ENCODE results near the gene TEDDM1. TPM values are rescaled to one million over a fixed set of nuclear protein-coding genes. Genes with fewer than 3 reads are reported as not detected.
A peak's percentile ranks its signal among the peaks of the same experiment; 100 is the strongest.

The TEDDM1 gene
- total and polyA plus RNA-seq, 2 experiments from 2014 or later, result not detected

DNA sequence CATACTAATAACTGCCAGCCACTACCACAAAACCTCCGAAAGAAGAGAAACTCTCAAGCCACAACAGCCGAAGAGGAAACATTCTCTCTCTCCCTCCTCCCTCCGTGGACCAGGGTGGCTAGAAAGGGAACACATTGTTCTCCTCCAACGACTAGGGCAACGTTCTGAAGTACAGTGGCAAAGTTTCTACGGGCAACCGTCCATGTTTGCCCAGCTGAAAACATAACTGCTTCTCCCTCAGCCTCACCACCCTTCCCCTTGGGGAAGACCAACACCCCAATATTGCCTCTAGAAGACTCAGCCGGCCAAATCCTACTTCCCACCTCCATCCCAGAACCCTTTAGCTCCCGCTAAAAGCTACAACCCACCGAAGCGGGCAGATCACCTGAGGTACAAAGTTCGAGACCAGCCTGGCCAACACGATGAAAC lies 10.8 kb downstream of the TEDDM1 start (continued):
- TF ChIP-seq REST (IDR thresholded peaks at IDR 0.05; ENCODE audit: unreplicated experiment), result no peak
- TF ChIP-seq STAT1 (IDR thresholded peaks at IDR 0.05; ENCODE audit: unreplicated experiment), result no peak
- no peak for TF ChIP-seq EZH2phosphoT487 (IDR thresholded peaks at IDR 0.05; ENCODE audit: unreplicated experiment)
- no peak for TF ChIP-seq POLR2AphosphoS5 (IDR thresholded peaks at IDR 0.05; ENCODE audit: low read depth)
- no peak for TF ChIP-seq ZNF331 (CRISPR knock-in tag; IDR thresholded peaks at IDR 0.05; ENCODE audit: low read depth)
- TF ChIP-seq EZH2 (IDR thresholded peaks at IDR 0.05; ENCODE audit: low read depth, unreplicated experiment), result no peak

- peaks cover 75% of the 10 kb centered on the region for H3K36me3 Mint-ChIP-seq (ENCODE audit: low read depth)
- Histone ChIP-seq H3K4me2 (peak overlapping the region; percentile 99), H3K27me3 (ENCODE audit: insufficient read depth) (no peaks in the 10 kb centered on the region), H2AFZ (no peak overlapping the region), H3K36me3 (ENCODE audit: insufficient read depth) (peaks cover 58% of the 10 kb centered on the region), H3K4me1 (ENCODE audit: insufficient read depth) (peaks cover 25% of the 10 kb centered on the region), H3F3A (replicated peaks; ENCODE audit: low read depth) (peaks cover 35% of the 10 kb centered on the region), H4K20me1 (replicated peaks; ENCODE audit: insufficient read depth) (peaks cover 63% of the 10 kb centered on the region), H3K9me2 (ENCODE audit: insufficient read depth) (no peaks in the 10 kb centered on the region), H3K79me2 (replicated peaks; ENCODE audit: insufficient read depth) (peaks cover 73% of the 10 kb centered on the region), H3K4me3 (peak overlapping the region; percentile 97), H3K27ac (ENCODE audit: low read depth) (peak overlapping the region; percentile 33; the same call in 1 of the 2 replicates)
- no peaks in the 10 kb centered on the region; the same call in 2 of the 3 replicates for H3K9me3 Mint-ChIP-seq
- DNase-seq (ENCODE audit: low spot score), result no peak
- peaks cover 22% of the 10 kb centered on the region; the same call in 2 of the 3 replicates for H3K4me1 Mint-ChIP-seq
- peak overlapping the region; percentile 96 for H3K4me3 Mint-ChIP-seq
- H3K27me3 Mint-ChIP-seq (ENCODE audit: insufficient read depth, low read depth, poor library complexity), result peaks cover 14% of the 10 kb centered on the region
- no peak for ATAC-seq
- H3K27ac Mint-ChIP-seq, result no peak overlapping the region
- TF ChIP-seq NANOG (IDR thresholded peaks at IDR 0.05; ENCODE audit: borderline replicate concordance) (no peak), ZNF331 (CRISPR knock-in tag; IDR thresholded peaks at IDR 0.05; ENCODE audit: low read depth) (no peak), CTCF (conservative IDR thresholded peaks at IDR 0.05; ENCODE audit: low read depth in 2 of 2) (no peak), STAT1 (IDR thresholded peaks at IDR 0.05; ENCODE audit: unreplicated experiment) (no peak), EZH2 (IDR thresholded peaks at IDR 0.05; ENCODE audit: low read depth, unreplicated experiment) (no peak), ETS1 (IDR thresholded peaks at IDR 0.05) (no peak), JUNB (IDR thresholded peaks at IDR 0.05; ENCODE audit: unreplicated experiment) (no peak), POLR2AphosphoS5 (IDR thresholded peaks at IDR 0.05; ENCODE audit: low read depth) (no peak), ZNF114 (CRISPR knock-in tag; IDR thresholded peaks at IDR 0.05) (no peak), REST (IDR thresholded peaks at IDR 0.05; ENCODE audit: unreplicated experiment) (no peak)
These were observed 11.9 kb downstream of the TEDDM1 start for GRCh38 chr1:182388392-182389134.

Data from GM23338 (cell line).